Measurements from ENCODE around the gene ANAPC13.

ANAPC13 gene

GRCh38 chr3:134481166-134481565 lies 4.6 kb downstream of the ANAPC13 start:
- no peak for DNase-seq

GRCh38 chr3:134480546-134480945 lies 5.2 kb downstream of the ANAPC13 start:
- DNase-seq, result no peak

DNA sequence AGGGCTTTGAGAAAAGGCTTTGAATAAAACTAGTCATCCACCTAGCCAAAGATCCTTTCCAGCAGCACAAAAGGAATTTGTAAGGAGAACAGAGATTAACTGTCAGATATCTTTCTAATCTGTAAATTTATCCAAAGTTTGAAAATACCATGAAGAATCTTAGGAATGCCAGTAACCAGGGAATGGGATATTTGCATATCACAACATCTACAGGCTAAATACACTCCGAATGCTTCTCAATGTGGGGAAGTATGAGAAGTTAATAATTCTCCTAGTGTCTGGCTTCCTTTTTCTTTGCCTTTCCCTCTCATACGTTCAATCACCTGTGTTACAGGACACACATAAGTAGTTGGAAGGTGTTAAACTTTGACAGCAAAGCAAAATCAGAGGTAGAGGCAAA lies 7.8 kb downstream of the ANAPC13 start:
- no peak for DNase-seq

DNA sequence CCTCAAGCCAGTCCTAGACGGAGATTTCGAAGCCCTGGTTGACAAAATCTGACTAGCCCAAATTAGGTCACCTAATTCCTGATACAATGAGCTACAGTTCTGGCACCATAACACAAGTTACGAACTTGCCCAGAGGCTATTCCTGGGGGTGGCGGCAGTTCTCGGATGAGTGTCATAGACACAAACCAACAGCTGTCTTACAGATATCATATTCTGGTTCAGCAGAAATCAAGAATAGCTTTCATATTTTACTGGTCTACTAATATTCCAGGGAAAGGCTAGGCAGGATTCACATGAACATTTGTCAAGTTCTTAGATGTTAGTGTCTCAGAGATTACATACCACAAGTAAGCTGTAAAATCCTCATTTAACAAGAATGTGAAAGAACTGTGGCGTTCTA lies 8.8 kb downstream of the ANAPC13 start:
- no peak for DNase-seq

- DNase-seq, result no peak
Observed at GRCh38 chr3:134476306-134476705, 9.5 kb downstream of the ANAPC13 start.

DNA sequence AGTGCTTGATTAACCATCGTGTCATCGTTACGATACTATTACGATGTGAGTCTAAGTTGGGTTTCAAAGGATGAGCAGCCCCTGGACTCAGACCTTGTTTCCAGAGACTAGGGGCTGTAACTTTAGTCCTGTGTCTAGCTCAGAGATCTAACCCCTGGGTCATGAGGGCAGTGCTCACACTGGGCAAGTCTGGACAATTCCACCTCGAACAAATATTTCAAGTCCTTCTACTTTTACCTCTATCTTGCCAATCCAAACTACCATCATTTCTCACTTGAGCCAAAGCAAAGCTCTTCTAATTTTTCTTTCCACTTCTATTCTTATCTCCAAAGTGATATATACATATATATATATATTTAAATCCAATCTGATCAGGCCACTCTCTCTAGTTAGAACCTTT lies 10.8 kb downstream of the ANAPC13 start:
- no peak for DNase-seq

DNA sequence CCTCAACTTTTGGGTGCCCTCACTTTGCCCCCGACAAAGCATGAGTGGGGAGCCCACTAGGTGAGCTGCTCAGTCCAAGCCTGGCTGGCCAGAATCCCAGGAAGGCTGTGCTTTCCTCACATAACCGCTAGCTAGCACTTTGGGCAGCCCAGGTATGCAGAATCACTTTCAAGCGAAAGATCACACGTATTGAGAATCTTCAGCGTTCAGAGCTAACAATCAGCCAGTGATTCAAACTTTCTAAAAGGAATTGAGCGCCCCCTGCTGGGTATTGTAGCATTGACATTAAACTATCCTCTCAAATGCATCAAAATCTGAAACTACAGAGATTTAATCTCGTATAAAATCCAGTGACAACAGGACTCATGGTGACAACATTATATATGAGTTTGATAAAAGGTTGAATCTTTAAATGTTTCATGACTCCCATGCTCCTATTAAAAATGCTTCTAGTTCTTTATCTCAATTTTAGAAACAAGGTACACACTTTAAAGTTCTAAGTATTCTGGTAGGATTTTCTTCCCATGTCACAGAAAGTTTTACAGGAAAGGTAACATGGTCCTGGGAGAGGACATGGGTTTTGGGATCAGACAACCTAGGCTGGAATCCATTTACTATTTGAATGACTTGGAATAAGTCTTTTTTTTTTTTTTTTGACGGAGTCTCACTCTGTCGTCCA lies 11.8 kb downstream of the ANAPC13 start:
- peak; percentile 26 for DNase-seq

- no peak for DNase-seq
Observed at GRCh38 chr3:134472831-134473230, 13.0 kb downstream of the ANAPC13 start.

DNA sequence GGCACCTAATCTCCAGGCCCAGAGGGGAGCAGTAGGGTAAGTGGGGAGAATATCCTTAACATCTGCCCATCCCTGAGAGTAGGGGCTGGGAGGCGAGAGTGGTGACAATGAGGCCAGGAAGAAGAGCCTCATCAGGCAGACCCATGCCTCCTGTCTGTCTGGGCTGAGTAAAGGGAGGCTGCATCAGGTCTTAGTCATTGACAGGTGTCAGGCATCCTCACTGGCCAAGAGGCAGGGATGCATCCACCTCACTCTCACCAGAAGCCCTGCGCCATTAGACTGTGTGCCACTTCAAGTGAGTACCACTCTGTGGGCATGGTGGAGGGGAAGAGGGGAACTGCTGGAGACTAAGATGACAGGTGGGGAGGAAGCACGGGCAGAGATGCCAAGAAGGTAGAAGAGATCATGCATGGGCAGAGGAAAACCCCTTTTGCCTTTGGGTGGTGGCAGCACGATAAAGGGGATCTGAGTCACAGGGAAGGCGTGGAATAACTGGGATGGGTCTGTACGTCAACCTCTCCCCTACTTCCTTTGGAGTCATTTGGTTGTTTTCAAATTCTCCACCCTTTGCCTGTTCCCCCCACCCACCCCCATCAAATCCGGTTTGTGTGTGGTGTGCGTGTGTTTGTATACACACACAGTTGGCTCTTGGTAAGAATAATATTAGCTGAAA lies 14.1 kb downstream of the ANAPC13 start:
- no peak for DNase-seq

DNA sequence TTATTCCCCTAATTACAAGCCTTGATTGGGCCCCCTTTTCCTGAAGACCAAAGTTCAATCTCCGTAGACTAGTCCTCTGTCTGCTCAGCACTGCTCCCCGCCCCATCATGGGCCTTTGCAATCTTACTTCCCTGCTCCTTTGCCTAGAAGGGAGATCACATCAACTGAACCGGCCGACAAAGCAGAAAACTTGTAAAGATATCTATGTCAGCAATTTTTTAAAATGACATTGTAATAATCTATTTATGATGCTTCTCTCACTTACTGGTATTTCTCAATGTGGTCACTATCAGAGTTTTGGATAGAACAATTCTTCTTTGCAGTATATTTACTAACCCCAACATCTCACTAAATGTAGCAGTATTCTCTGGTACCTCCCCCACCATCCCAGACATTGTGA lies 17.3 kb downstream of the ANAPC13 start:
- no peak for DNase-seq

GRCh38 chr3:134466331-134466730 lies 19.5 kb downstream of the ANAPC13 start:
- no peak for DNase-seq

DNA sequence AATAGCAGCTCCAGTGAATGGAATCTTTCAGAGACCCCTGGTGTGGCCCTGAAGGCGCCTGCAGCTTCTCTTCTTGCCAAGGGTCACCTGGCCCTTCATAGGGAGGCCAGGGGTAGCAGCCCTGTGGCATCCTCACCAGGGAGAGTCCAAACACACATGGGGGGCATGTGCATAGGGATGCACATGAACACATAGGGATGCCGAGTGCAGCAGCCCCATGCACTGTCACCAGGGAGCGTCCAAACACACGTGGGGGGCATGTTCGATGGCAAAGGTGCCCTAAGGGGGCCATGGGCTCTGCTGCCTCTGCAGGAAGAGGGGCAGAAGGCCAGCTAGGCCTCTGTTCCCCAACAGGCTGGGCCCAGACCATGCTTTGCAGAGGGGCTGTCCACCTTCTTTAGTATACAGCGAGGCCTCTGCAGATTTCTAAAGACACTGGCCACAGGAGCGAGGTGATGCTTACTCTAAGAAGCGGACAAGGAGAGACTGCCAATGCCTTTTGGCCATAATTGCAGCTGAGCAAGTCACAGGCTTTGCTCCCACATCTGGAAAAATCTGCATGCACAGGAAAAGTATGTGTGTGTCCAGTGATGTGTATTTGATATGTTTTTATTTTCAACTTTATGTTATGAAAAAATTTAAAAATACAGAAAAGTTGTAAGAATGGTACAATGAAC lies 21.0 kb downstream of the ANAPC13 start:
- DNase-seq, result no peak

DNA sequence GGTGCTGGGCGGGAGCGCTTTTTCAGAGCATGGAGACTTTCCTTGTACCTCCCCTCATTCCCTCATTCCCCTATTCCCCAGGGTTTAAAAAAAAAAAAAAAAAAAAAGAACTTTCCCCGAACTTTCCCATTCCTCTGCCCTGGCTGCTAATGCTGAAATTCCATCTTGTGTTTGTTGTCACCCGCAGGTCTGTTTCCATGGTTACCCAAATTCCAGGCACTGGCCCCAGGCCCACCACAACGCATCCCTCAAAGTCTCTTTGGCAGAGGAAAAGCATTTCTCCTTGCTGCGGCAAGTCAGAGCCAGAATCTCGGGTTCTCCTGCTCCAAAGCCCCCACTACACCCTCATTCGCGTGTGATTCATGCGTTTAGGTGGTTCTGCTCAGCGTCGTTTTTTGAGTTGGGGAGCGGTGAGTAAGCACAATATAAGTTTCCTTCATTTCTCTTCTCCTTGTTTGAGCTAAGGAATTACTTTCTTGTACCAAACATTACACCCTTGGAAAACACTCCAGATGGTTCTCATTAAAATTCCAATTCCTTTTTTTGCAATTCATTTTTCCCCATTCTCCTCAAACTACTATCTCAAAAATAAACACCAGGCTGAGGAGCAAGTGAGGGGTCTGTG lies 21.6 kb downstream of the ANAPC13 start:
- no peak for DNase-seq

GRCh38 chr3:134463676-134464063 lies 22.1 kb downstream of the ANAPC13 start:
- DNase-seq, result no peak

DNA sequence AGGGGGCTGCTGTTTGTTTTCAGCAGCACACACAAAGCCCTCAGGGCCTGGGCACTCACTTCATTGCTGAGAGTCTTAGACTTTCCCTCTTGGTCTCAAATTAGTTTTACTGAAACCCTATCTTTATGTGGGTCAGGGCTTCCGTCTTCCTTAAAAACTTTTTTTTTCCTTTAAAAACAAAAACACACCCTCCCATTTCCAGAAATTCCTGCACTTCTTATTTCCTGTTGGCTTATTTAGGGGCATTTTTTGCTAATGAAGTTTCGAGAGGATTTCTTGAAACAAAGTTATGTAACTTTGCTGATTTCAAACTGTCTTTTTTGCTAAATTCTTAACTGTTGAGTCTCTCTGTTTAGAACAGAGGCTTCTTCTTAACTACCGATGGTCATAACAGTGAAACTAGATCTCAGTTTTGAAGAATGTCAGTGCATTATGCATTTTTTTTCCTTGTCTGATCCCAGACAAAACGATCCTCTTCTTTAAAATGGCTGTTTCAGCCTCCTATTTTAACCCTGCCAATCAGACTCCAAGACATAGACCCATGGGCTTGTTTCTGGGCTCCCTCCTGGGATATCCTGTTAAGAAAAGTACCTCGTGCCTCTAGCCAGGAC lies 23.3 kb downstream of the ANAPC13 start:
- no peak for DNase-seq

DNA sequence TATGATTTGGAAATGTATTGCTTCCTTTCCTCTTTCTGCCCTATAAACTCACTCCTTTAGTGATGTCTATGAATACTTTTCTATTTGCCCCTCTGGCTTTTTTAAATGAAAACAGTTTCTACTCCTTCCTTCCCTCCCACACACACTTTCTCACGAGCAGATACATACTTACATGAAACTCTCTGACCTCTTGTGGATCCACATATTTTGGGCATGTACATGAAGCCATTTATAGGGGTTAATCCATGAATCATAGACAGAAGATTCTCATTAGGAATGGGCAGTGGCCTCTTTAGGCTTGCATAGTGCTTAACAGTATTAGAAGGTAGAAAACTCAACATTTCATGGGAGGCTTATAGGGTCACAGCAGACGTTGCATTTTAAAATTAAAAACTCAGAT lies 24.8 kb downstream of the ANAPC13 start:
- DNase-seq, result no peak

DNA sequence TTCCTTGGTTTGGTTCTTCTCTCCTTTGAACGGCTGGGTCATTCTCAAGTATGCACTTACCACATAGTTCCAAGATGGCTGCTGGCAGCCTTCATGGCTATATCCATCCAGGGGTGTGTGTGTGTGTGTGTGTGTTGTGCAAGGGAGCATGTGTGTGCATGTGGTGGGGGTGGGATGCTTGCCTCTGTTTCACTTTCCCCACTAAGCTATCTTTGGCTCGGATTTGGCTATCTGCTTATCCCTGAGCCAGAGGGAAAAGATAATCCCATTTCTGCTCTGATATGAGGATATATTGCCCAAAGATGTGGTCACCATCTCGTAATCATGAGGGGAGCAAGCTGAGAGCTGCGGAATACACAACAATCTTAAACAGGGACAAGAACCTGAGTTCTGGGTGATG lies 26.2 kb downstream of the ANAPC13 start:
- DNase-seq, result no peak

GRCh38 chr3:134458406-134458945 lies 27.3 kb downstream of the ANAPC13 start:
- no peak for DNase-seq

DNA sequence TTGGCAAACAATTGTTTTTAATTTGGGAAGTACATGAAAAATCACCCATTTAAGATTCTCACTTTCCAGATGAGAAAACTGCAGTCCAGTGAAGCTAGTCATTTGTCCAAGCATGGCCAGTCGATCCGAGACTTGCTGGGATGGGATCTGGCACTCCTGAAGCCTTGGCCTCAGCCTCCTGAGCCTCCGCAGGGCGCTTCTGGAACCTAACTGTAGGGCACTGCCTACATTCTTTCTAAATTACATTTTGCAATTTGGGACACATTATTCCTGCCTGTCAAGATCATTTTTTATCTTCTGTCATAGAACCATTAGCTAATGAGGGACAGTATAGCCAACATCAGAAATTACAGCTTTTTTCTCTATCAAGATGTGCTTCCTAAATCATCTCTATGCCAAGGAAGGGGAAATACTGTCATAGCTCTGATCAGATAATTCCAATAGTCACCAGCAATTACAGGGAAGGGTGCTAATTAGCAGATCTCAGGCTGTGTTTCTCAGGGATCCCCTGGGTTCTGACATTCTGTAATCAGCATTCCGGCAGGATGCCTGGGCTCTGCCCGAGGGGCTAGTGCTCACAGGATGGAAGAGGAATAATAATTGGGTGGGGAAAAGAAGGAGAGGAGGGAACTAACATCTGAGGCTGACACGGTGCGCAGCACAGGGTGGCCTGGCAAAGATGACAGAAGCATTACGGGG lies 28.3 kb downstream of the ANAPC13 start:
- DNase-seq, result no peak

DNA sequence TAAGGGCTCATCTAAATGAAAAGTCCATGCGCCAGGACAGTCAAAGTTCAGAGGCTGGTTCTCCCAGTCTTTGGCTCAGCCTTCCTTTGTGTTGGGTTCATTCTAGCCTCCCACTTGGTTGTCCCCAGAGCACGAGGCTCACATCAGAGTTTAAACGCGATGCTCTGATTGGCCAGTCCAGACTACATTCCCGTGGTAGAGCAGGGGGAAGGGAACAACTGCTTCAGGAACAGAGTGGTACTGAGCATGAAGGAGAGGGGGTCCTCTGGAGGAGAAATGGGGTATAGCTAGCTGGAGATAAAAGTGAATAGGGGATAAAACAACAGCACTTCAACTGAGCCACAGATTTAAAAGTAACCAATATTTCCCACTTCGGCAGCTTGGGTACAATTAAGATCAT lies 32.2 kb downstream of the ANAPC13 start:
- DNase-seq, result no peak

DNA sequence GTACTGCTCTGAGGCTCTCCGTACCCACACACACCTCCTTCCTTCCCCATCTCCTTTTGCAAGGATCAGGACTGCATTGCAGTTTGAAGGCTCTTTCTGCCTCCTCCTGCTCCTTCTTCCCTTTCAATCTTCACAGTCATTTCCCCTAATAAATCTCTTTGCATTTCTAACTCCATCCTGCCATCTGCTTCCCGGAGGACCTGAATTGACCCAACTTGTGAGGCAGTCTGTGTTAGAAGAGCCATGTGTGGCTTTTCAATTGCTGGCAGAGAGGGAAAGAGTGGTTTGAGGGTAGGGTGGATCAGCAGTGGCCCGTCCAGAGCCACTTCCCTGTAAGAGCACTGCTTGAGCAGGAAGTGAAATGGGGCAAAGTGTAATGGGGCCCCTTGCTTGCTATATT lies 35.8 kb downstream of the ANAPC13 start:
- DNase-seq, result no peak

- DNase-seq, result no peak
Observed at GRCh38 chr3:134449277-134449676, 36.5 kb downstream of the ANAPC13 start.

- no peak for DNase-seq
Observed at GRCh38 chr3:134448664-134449063, 37.1 kb downstream of the ANAPC13 start.

Measured in NK-92 treated with Interleukin-12 subunit alpha and Interleukin-12 subunit beta, amount 100 ng/mL, for 24 hours (cell line).